ENCODE data around the gene RASAL2. TPM values are rescaled to one million over a fixed set of nuclear protein-coding genes. Genes with fewer than 3 reads are reported as not detected.

The RASAL2 gene
- total RNA-seq, 1 experiment from 2014 or later: 22.2 TPM

DNA sequence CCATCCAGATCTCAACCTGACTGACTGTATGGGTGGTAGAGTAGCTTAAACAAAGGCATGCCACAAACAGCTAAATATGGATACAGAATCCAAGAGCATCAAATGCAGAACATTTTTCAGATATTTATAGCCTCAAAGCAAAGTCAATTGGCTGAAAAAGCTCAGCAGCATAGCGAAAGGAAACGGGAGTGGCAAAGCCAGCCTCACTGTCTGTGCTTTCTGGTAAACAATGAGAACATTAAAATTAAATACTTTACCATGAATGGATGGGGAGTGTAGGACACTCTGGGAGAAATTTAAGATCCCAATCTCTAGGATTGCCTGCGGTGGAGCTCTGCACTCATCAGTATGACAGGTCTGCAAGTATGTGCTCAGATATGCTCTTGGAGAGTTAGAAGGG, 4.4 kb downstream of the RASAL2 start:
- Histone ChIP-seq H2AFZ (ENCODE audit: low read length) (no peak overlapping the region), H4K8ac (replicated peaks; ENCODE audit: insufficient read length, low read depth, low read length) (no peak overlapping the region), H3K14ac (ENCODE audit: insufficient read depth, low read length) (no peak overlapping the region), H3K27ac (ENCODE audit: insufficient read length, low read depth, low read length) (no peak overlapping the region), H4K5ac (ENCODE audit: insufficient read length, low read depth, low read length) (no peak overlapping the region), H3K23me2 (ENCODE audit: insufficient read length, low read depth, low read length, poor library complexity, severe bottlenecking) (peaks cover 10% of the 10 kb centered on the region), H3K4me1 (ENCODE audit: insufficient read depth, low read length) (peaks cover 11% of the 10 kb centered on the region; the same call in 1 of the 2 replicates), H3K9ac (ENCODE audit: extremely low read depth, insufficient read length, low read length) (no peak overlapping the region), H2BK5ac (ENCODE audit: insufficient read length, low read length) (no peak overlapping the region), H3K27me3 (ENCODE audit: insufficient read depth, low read length) (no peaks in the 10 kb centered on the region), H3K9me3 (ENCODE audit: control insufficient read depth, low read depth, low read length) (no peaks in the 10 kb centered on the region), H3K79me1 (ENCODE audit: insufficient read depth, low read depth, low read length, poor library complexity, severe bottlenecking) (peaks cover 6% of the 10 kb centered on the region), H4K20me1 (ENCODE audit: control insufficient read depth, insufficient read depth, insufficient read length) (no peaks in the 10 kb centered on the region), H2BK12ac (ENCODE audit: insufficient read length, low read depth, low read length) (no peak overlapping the region), H3K4me2 (ENCODE audit: insufficient read depth, insufficient read length, low read length) (no peak overlapping the region), H2BK120ac (ENCODE audit: low read depth, low read length, poor library complexity, severe bottlenecking) (no peak overlapping the region), H3K23ac (ENCODE audit: insufficient read length, low read depth, low read length) (no peak overlapping the region), H2BK15ac (ENCODE audit: low read depth, low read length) (no peak overlapping the region), H3K56ac (ENCODE audit: insufficient read length, low read depth, low read length) (no peak overlapping the region), H4K91ac (ENCODE audit: insufficient read length, low read depth, low read length) (no peak overlapping the region), H3K18ac (ENCODE audit: insufficient read length, low read depth, low read length) (no peak overlapping the region), H3K4ac (ENCODE audit: low read depth, low read length) (no peak overlapping the region), H2AK5ac (ENCODE audit: insufficient read length, low read length) (no peak overlapping the region), H2BK20ac (ENCODE audit: low read depth, low read length, poor library complexity, severe bottlenecking) (no peak overlapping the region), H3T11ph (ENCODE audit: low read length) (no peak overlapping the region), H3K79me2 (ENCODE audit: insufficient read depth, low read length) (peaks cover 21% of the 10 kb centered on the region; the same call in 1 of the 2 replicates)
- TF ChIP-seq, protein P1, sequence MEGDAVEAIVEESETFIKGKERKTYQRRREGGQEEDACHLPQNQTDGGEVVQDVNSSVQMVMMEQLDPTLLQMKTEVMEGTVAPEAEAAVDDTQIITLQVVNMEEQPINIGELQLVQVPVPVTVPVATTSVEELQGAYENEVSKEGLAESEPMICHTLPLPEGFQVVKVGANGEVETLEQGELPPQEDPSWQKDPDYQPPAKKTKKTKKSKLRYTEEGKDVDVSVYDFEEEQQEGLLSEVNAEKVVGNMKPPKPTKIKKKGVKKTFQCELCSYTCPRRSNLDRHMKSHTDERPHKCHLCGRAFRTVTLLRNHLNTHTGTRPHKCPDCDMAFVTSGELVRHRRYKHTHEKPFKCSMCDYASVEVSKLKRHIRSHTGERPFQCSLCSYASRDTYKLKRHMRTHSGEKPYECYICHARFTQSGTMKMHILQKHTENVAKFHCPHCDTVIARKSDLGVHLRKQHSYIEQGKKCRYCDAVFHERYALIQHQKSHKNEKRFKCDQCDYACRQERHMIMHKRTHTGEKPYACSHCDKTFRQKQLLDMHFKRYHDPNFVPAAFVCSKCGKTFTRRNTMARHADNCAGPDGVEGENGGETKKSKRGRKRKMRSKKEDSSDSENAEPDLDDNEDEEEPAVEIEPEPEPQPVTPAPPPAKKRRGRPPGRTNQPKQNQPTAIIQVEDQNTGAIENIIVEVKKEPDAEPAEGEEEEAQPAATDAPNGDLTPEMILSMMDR (conservative IDR thresholded peaks at IDR 0.05): no peak
- no peaks in the 10 kb centered on the region for H3K27me3 Mint-ChIP-seq (ENCODE audit: low read depth)
- no peak for DNase-seq
- H3K27ac Mint-ChIP-seq: no peak overlapping the region
- H3K4me1 Mint-ChIP-seq: peaks cover 33 to 40% of the 10 kb centered on the region in 2 experiments
- no peaks in the 10 kb centered on the region; a peak in 1 of 7 replicates for H3K36me3 Mint-ChIP-seq (ENCODE audit: insufficient read depth in 1 of 3, low read depth in 3 of 3)
- H3K4me3 Mint-ChIP-seq: no peak overlapping the region
- no peaks in the 10 kb centered on the region for H3K9me3 Mint-ChIP-seq
- no CpG with 5 or more reads among the region's 3 CpGs for WGBS (ENCODE audit: extremely low coverage, insufficient read length, low lambda C conversion rate)
